ENCODE results near the gene DNM1L.

Gene DNM1L

GRCh38 chr12:32688786-32689185 is 9.7 kb downstream of the DNM1L start:
- Histone ChIP-seq H3K4me3 (replicated peaks; ENCODE audit: insufficient read depth, low read length) (no peak overlapping the region), H3K27ac (replicated peaks) (no peak overlapping the region), H3K27me3 (ENCODE audit: insufficient read depth, poor library complexity, severe bottlenecking) (no peaks in the 10 kb centered on the region)
- no peak for DNase-seq (ENCODE audit: low read depth in 1 of 2, low spot score in 1 of 2)
- TF ChIP-seq SPI1 (IDR thresholded peaks at IDR 0.05; ENCODE audit: borderline replicate concordance, low read depth) (no peak), GABPA (IDR thresholded peaks at IDR 0.05; ENCODE audit: low read depth) (no peak), CTCF (IDR thresholded peaks at IDR 0.05; ENCODE audit: insufficient read depth, low read length) (no peak), POLR2AphosphoS5 (IDR thresholded peaks at IDR 0.05; ENCODE audit: low read depth) (no peak)
- TF ChIP-seq, protein P1, sequence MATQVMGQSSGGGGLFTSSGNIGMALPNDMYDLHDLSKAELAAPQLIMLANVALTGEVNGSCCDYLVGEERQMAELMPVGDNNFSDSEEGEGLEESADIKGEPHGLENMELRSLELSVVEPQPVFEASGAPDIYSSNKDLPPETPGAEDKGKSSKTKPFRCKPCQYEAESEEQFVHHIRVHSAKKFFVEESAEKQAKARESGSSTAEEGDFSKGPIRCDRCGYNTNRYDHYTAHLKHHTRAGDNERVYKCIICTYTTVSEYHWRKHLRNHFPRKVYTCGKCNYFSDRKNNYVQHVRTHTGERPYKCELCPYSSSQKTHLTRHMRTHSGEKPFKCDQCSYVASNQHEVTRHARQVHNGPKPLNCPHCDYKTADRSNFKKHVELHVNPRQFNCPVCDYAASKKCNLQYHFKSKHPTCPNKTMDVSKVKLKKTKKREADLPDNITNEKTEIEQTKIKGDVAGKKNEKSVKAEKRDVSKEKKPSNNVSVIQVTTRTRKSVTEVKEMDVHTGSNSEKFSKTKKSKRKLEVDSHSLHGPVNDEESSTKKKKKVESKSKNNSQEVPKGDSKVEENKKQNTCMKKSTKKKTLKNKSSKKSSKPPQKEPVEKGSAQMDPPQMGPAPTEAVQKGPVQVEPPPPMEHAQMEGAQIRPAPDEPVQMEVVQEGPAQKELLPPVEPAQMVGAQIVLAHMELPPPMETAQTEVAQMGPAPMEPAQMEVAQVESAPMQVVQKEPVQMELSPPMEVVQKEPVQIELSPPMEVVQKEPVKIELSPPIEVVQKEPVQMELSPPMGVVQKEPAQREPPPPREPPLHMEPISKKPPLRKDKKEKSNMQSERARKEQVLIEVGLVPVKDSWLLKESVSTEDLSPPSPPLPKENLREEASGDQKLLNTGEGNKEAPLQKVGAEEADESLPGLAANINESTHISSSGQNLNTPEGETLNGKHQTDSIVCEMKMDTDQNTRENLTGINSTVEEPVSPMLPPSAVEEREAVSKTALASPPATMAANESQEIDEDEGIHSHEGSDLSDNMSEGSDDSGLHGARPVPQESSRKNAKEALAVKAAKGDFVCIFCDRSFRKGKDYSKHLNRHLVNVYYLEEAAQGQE (IDR thresholded peaks at IDR 0.05; ENCODE audit: insufficient replicate concordance, low read depth), result no peak

DNA sequence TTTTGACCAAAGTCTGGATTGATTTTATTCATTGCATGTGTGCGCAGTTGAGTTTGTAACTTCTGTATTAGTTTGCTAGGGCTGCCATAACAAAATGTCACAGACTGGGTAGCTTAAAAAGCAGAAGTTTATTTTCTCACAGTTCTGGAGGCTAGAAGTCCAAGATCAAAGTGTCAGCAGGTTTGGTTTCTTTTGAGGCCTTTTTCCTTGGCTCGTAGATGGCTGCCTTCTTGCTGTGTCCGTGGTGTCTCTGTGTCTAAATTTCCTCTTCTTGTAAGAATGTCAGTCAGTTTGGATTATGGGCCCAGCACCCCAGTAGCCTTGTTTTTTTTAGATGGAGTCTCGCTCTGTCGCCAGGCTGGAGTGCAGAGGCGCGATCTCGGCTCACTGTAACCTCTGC is 11.8 kb downstream of the DNM1L start:
- H3K4me3 ChIP-seq (replicated peaks; ENCODE audit: insufficient read depth, low read length), result no peak overlapping the region
- no peak for TF ChIP-seq GABPA (IDR thresholded peaks at IDR 0.05; ENCODE audit: low read depth)
- TF ChIP-seq CTCF (IDR thresholded peaks at IDR 0.05; ENCODE audit: insufficient read depth, low read length), result no peak
- no peak for TF ChIP-seq SPI1 (IDR thresholded peaks at IDR 0.05; ENCODE audit: borderline replicate concordance, low read depth)
- TF ChIP-seq, protein P1 (IDR thresholded peaks at IDR 0.05; ENCODE audit: insufficient replicate concordance, low read depth), result no peak
- no peak for TF ChIP-seq POLR2AphosphoS5 (IDR thresholded peaks at IDR 0.05; ENCODE audit: low read depth)
- DNase-seq (ENCODE audit: low read depth in 1 of 2, low spot score in 1 of 2), result no peak
- no peak overlapping the region for H3K27ac ChIP-seq (replicated peaks)
- no peaks in the 10 kb centered on the region for H3K27me3 ChIP-seq (ENCODE audit: insufficient read depth, poor library complexity, severe bottlenecking)

DNA sequence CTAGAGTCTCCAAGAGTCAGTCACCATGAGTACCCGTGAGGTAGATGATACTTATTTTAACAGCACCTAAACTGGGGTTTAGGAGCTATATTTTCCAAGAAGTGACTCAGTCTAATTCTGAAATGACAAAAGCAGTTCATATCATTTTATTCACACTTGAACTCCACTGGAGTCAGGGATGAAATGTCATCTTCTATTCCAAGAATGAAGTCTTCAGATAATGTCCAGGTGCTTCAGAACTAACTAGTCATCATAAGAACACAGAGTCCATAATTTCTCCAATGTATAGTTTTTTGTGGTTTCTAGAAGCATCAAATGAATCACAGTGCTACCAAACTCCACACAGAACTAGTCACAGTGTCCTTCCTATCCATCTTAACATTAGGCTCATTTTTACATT is 13.3 kb downstream of the DNM1L start:
- TF ChIP-seq GABPA (IDR thresholded peaks at IDR 0.05; ENCODE audit: low read depth) (no peak), CTCF (IDR thresholded peaks at IDR 0.05; ENCODE audit: insufficient read depth, low read length) (no peak)
- TF ChIP-seq, protein P1 (IDR thresholded peaks at IDR 0.05; ENCODE audit: insufficient replicate concordance, low read depth), result no peak
- Histone ChIP-seq H3K27ac (replicated peaks) (no peak overlapping the region), H3K4me3 (replicated peaks; ENCODE audit: insufficient read depth, low read length) (no peak overlapping the region), H3K27me3 (ENCODE audit: insufficient read depth, poor library complexity, severe bottlenecking) (no peaks in the 10 kb centered on the region)
- no peak for DNase-seq (ENCODE audit: low read depth in 1 of 2, low spot score in 1 of 2)
